ENCODE data around the gene DDX18. TPM values are rescaled to one million over a fixed set of nuclear protein-coding genes. Genes with fewer than 3 reads are reported as not detected.

DDX18 gene
- total RNA-seq, 2 experiments from 2014 or later, result 139 to 156 TPM

DNA sequence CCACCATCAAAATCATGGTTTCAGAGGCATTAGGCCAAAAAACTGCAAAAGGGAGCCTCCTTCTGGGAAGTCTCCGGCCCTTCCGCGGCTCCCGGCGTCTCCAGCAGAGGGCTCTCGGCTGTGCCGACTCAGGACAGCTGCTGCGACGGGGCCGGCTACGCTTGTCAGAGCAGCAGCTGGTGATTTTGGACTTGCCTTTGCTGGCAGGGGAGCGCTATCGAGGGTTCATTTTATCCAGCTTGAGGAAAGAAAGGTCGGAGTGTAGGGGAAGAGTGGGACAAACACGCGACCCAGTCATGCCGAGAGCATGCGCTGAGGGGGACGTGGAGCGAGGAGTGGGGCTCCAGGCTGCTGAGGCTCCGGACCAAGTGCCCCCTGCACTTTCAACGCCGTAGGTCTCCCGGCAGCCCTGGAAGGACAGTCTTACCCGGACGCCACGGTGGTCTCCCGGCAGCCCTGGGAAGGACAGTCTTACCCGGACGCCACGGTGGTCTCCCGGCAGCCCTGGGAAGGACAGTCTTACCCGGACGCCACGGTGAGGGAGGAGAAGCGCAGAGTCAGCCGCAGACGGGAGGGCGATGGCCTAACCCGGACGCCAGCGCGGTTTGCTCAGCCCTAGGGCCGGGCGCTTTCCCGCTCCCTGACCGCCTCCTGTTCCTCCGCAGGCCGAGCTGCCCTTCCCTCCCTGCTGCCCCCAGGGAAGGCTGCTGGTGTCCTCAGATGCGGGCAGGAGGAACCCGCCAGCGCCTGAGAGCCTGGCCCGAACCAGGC lies 21.7 kb downstream of the DDX18 start:
- no peak overlapping the region for H3K27ac Mint-ChIP-seq
- no peaks in the 10 kb centered on the region for H3K27me3 Mint-ChIP-seq
- peak overlapping the region; percentile 53 for H3K4me3 Mint-ChIP-seq
- intact Hi-C loops (cut with micrococcal nuclease), result no loop called here
- CTCF ChIA-PET, result interaction anchor here (0.8 to 2.1 kb wide), 6 partner anchors 10 to 170 kb away, joined by 3 to 17 read pairs (median 4); partner anchors contain the start of gene DDX18
- peak; percentile 85 for ATAC-seq
- H3K36me3 Mint-ChIP-seq (ENCODE audit: low read depth), result peaks cover 30% of the 10 kb centered on the region
- H3K4me1 Mint-ChIP-seq (ENCODE audit: low read depth), result peaks cover 12% of the 10 kb centered on the region
- no peaks in the 10 kb centered on the region for H3K9me3 Mint-ChIP-seq
- TF ChIP-seq, protein P1, sequence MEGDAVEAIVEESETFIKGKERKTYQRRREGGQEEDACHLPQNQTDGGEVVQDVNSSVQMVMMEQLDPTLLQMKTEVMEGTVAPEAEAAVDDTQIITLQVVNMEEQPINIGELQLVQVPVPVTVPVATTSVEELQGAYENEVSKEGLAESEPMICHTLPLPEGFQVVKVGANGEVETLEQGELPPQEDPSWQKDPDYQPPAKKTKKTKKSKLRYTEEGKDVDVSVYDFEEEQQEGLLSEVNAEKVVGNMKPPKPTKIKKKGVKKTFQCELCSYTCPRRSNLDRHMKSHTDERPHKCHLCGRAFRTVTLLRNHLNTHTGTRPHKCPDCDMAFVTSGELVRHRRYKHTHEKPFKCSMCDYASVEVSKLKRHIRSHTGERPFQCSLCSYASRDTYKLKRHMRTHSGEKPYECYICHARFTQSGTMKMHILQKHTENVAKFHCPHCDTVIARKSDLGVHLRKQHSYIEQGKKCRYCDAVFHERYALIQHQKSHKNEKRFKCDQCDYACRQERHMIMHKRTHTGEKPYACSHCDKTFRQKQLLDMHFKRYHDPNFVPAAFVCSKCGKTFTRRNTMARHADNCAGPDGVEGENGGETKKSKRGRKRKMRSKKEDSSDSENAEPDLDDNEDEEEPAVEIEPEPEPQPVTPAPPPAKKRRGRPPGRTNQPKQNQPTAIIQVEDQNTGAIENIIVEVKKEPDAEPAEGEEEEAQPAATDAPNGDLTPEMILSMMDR (IDR thresholded peaks at IDR 0.05), result peak; percentile 47
- POLR2A ChIA-PET, result interaction anchor here (0.6 to 3.3 kb wide), 3 partner anchors 13 to 132 kb away, joined by 3 to 17 read pairs (median 3); partner anchors contain the start of gene DDX18
- DNase-seq, result peak; percentile 72

DNA sequence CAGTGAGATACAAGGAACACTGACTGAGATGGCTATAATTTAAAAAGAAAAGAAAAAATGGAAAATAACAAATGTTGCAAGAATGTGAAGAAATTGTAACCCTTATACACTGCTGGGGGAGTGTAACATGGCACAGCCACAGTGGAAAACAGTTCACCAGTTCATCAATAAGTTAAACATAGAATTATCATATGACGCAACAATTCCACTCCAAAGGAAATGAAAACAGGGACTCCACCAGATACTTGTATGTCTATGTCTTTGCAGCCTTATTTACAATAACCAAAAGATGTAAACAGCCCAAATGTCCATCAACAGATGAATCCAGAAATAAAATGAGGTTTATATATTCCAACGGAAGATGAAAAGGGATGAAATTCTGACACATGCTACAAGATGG lies 30.8 kb downstream of the DDX18 start:
- Mint-ChIP-seq H3K27me3 (peaks cover 16% of the 10 kb centered on the region), H3K9me3 (no peaks in the 10 kb centered on the region), H3K4me1 (ENCODE audit: low read depth) (no peaks in the 10 kb centered on the region), H3K4me3 (no peak overlapping the region), H3K36me3 (ENCODE audit: low read depth) (no peaks in the 10 kb centered on the region), H3K27ac (no peak overlapping the region)
- POLR2A ChIA-PET, result no interaction called here
- intact Hi-C loops (cut with micrococcal nuclease), result no loop called here
- TF ChIP-seq, protein P1 (IDR thresholded peaks at IDR 0.05), result no peak
- DNase-seq (no peak), ATAC-seq (no peak)
- CTCF ChIA-PET, result no interaction called here

DNA sequence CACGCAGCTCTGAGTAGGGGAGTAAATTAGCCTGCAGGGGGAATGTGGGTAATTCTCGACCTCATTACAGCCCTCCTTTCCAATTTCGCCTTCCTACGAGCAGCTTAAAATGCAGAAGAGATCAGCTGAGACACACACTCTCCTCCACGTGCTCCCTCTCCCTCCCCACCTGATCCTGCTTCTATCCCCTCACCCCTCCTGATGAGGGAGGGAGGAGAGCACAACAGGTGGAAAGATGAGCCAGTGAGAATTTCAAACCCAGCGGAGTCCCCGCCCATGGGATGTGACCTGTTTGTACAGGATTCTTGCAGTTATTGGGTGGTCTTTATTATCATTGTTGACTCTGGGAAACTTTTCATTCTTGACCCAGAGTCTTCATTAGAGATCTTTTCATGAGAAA lies 35.5 kb downstream of the DDX18 start:
- POLR2A ChIA-PET, result interaction anchor here (0.9 to 1.0 kb wide), 2 partner anchors 14 to 16 kb away, joined by 3 read pairs; no protein-coding TSS in a partner anchor
- CTCF ChIA-PET, result no interaction called here

DNA sequence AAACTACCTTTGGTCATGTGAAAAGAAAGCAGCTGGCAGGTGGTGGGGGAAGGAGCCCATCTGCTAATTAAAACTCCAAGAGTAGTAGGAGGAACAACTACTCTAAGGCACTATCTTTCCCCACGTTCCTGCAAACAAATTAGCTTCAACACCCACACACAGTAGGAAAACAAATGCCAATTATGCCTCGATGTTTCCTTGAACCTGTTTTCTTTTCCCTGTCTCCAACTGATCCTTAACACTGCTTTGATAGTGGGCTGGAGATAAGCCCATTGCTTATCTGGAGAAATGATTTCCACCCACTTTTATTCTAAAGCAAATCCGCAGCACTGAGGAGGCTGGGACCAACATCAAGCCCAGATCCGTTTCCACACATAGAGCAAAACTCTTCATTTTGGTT lies 36.0 kb downstream of the DDX18 start:
- ChIA-PET CTCF (no interaction called here), POLR2A (interaction anchor here (0.9 kb wide), 1 partner anchor 17 kb away, joined by 3 read pairs; no protein-coding TSS in a partner anchor)
- Mint-ChIP-seq H3K4me1 (ENCODE audit: low read depth) (no peaks in the 10 kb centered on the region), H3K36me3 (ENCODE audit: low read depth) (no peaks in the 10 kb centered on the region), H3K4me3 (no peak overlapping the region), H3K9me3 (no peaks in the 10 kb centered on the region), H3K27me3 (peaks cover 34% of the 10 kb centered on the region), H3K27ac (no peak overlapping the region)
- TF ChIP-seq, protein P1 (IDR thresholded peaks at IDR 0.05), result no peak
- ATAC-seq (no peak), DNase-seq (no peak)
- intact Hi-C loops (cut with micrococcal nuclease), result no loop called here

More for the DNA sequence above, 35.5 kb downstream of the DDX18 start:
- ATAC-seq (no peak), DNase-seq (no peak)
- Mint-ChIP-seq H3K27me3 (peaks cover 34% of the 10 kb centered on the region), H3K4me1 (ENCODE audit: low read depth) (no peaks in the 10 kb centered on the region), H3K9me3 (no peaks in the 10 kb centered on the region), H3K36me3 (ENCODE audit: low read depth) (no peaks in the 10 kb centered on the region), H3K27ac (no peak overlapping the region), H3K4me3 (no peak overlapping the region)
- TF ChIP-seq, protein P1 (IDR thresholded peaks at IDR 0.05), result no peak
- intact Hi-C loops (cut with micrococcal nuclease), result no loop called here

DNA sequence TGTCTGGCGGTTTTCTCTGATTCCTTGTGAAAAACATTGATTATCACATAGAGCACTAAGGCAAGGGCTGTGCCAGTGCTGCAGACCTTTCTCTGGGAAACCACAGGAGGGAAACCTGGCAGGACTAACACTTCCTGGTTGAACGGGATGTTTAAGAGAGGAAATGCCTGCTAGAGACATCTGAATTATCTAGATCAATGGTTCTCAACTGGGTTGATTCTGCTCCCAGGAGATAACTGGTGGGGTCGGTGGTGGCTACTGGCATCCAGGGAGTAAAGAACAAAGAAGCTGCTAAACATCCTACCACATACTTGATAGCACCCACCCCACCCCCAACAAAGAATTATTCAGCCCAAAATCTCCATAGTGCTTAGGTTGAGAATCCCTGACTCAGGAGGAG lies 37.5 kb downstream of the DDX18 start:
- TF ChIP-seq, protein P1 (IDR thresholded peaks at IDR 0.05), result no peak
- ChIA-PET CTCF (interaction anchor here (0.9 kb wide), 1 partner anchor 13 kb away, joined by 3 read pairs; no protein-coding TSS in a partner anchor), POLR2A (no interaction called here)
- DNase-seq (no peak), ATAC-seq (no peak)
- Mint-ChIP-seq H3K36me3 (ENCODE audit: low read depth) (no peaks in the 10 kb centered on the region), H3K4me3 (no peak overlapping the region), H3K4me1 (ENCODE audit: low read depth) (no peaks in the 10 kb centered on the region), H3K27ac (no peak overlapping the region), H3K27me3 (peaks cover 33% of the 10 kb centered on the region), H3K9me3 (no peaks in the 10 kb centered on the region)
- intact Hi-C loops (cut with micrococcal nuclease), result no loop called here
